Embryonic facial prominence (tissue), 1 donor: ENCODE measurements around the gene ESAM.

Experiments
- DNase-seq: peaks from one replicate; pipeline ENCODE4 v3.0.0-alpha.2; 2016; ENCODE audit errors: extremely low spot score

ESAM gene

GRCh38 chr11:124732230-124732629 is 29.9 kb downstream of the ESAM start:
- DNase-seq, result no peak

- no peak for DNase-seq
These were observed 32.5 kb downstream of the ESAM start for GRCh38 chr11:124729571-124729970.

GRCh38 chr11:124728134-124728533 is 34.0 kb downstream of the ESAM start:
- DNase-seq, result no peak

GRCh38 chr11:124727474-124727873 is 34.6 kb downstream of the ESAM start:
- DNase-seq, result no peak

GRCh38 chr11:124725719-124726105 is 36.4 kb downstream of the ESAM start:
- DNase-seq, result no peak

GRCh38 chr11:124724979-124725718 is 36.9 kb downstream of the ESAM start:
- DNase-seq, result no peak

- DNase-seq, result no peak
These were observed 39.9 kb downstream of the ESAM start for GRCh38 chr11:124722176-124722575.

GRCh38 chr11:124719534-124719933 is 42.6 kb downstream of the ESAM start:
- DNase-seq, result no peak

GRCh38 chr11:124718801-124719200 is 43.3 kb downstream of the ESAM start:
- DNase-seq, result no peak

GRCh38 chr11:124717786-124718651 is 44.1 kb downstream of the ESAM start:
- no peak for DNase-seq

- no peak for DNase-seq
These were observed 44.7 kb downstream of the ESAM start for GRCh38 chr11:124717421-124717785.

GRCh38 chr11:124716591-124716990 is 45.5 kb downstream of the ESAM start:
- DNase-seq, result no peak

GRCh38 chr11:124712392-124712791 is 49.7 kb downstream of the ESAM start:
- DNase-seq, result no peak

- DNase-seq, result no peak
These were observed 54.3 kb downstream of the ESAM start for GRCh38 chr11:124707829-124708228.
